Fibroblast of skin of scalp (primary cell): ENCODE measurements around the gene ATP6V0A4. TPM values are rescaled to one million over a fixed set of nuclear protein-coding genes. Genes with fewer than 3 reads are reported as not detected.
"Not testable (repeated sequence)": the region's sequence is repeated elsewhere in the genome, so short reads cannot be mapped to it uniquely, and the experiment has no call there.

ENCODE experiments used
- DNase-seq: peaks from one replicate; pipeline ENCODE4 v3.0.0-alpha.2; 2013
- polyA plus RNA-seq, 2 experiments: library from polyadenylated mRNA; unstranded; fragments of 120-200 nt; gene quantifications; one replicate each; pipeline ENCODE4 v1.2.1, GENCODE V29; 2013; ENCODE audit not compliant: insufficient read length in 2 of 2

The ATP6V0A4 gene
- not detected for polyA plus RNA-seq (2013, experiment 1 of 2; ENCODE audit: insufficient read length)
- 0.26 TPM for polyA plus RNA-seq (2013, experiment 2 of 2; ENCODE audit: insufficient read length)

DNA sequence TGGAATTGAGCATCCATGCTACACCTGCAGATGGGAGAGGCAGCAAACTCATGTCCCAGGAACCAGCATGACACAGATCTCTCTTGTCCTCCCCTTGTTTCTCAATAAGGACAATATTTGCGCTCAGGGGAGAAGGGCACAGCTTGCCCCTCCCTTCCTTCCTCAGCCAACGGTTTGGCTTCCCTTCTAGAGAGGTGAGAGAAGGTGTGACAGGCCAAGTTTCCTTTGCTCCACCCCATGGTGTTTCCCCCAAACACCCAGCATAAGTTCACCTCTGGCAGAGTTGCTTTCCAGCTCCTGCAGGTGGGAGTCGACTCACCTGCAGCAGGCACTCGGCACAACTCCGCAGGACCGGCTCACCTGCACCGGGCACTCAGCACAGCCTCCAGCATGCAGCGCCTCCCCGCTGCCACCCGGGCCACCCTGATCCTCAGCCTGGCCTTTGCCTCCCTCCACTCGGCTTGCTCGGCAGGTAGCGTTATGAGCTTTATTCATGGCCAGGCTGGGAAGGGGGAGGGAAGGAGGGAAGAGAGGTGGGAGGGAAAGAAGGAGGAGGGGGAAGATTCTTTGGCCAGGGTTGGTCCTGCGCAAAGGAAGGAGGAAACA, at the start of gene ATP6V0A4, which contains the start of gene TMEM213:
ATP6V0A4 (minus strand) TSS at position 482 of the 606 bp plus-strand sequence. CDS start 26,949 bp downstream, outside the sequence.
TMEM213 (plus strand) TSS at position 280 of the 606 bp plus-strand sequence; CDS start at position 391, 111 bp downstream.
- DNase-seq, result no peak

- DNase-seq, result no peak
Observed at GRCh38 chr7:138845711-138846110, 47.7 kb upstream of the ATP6V0A4 start.

GRCh38 chr7:138843632-138844580, 45.9 kb upstream of the ATP6V0A4 start:
- DNase-seq, result no peak

DNA sequence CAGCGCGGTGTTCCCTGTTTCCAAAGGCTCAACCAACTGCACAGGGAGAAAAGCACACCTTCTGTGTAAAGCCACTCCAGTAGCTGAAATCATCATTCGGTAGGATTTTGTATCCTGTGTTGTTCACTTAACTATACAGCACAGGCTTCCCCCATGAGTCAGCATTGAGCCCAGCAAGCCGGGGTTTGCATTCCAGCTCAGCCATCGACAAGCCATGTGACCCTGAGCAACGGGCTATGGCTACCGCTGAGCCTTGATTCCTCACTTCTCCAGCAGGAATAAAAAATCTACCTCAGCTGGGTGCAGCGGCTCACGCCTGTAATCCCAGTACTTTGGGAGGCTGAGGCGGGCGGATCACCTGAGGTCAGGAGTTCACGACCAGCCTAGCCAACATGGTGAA, 44.1 kb upstream of the ATP6V0A4 start:
- peak; percentile 43 for DNase-seq

GRCh38 chr7:138838166-138838565, 40.2 kb upstream of the ATP6V0A4 start:
- DNase-seq, result no peak

GRCh38 chr7:138837627-138838026, 39.6 kb upstream of the ATP6V0A4 start:
- DNase-seq, result no peak

GRCh38 chr7:138835087-138835486, 37.1 kb upstream of the ATP6V0A4 start:
- DNase-seq, result no peak

GRCh38 chr7:138834583-138834982, 36.6 kb upstream of the ATP6V0A4 start:
- DNase-seq, result no peak

- no peak for DNase-seq
Observed at GRCh38 chr7:138833596-138833995, 35.6 kb upstream of the ATP6V0A4 start.

GRCh38 chr7:138832966-138833365, 35.0 kb upstream of the ATP6V0A4 start:
- DNase-seq, result no peak

- no peak for DNase-seq
Observed at GRCh38 chr7:138829335-138829734, 31.3 kb upstream of the ATP6V0A4 start.

DNA sequence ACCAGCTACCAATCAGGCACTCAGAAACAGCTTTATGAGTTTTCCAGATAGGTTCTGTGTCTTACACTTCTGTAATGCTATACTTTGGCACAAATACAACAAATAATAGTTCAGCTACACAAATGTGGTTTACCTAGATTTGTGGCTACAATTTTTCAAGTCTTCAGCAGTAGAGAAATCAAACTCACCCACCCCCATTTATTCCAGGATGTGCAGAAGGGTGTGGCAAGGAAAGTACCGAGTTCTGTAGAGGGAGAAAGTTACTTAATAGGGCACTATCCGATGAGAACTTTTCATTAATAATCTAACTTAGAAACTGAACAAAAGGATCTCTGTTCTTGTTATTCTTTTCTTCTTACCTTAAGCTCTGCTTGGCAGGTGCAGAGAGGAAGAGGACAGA, 30.3 kb upstream of the ATP6V0A4 start:
- DNase-seq, result no peak

DNA sequence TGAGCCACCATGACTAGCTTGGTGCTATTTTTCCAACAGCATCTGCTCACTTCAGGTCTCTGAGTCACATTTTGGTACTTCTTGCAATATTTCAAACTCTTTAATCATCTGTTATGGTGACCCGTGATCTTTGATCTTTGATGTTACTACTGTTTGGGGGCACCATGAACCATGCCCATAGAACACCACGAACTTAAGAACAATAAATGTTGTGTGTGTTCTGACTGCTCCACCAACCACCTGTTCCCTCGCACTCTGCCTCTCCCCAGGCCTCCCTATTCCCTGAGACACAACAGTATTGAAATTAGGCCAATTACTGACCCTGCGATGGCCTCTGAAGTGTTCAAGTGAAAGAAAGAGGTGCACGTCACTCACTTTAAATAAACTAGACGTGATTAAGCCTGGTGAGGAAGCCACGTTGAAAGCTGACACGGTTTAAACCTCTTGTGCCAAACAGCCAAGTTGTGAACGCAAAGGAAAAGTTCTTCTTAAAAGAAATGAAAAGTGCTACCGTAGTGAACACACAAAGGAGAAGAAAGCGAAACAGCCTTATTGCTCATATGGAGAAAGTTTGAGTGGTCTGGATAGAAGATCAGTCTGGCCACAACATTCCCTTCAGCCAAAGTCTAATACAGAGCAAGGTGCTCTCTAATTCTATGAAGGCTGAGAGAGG, 27.2 kb upstream of the ATP6V0A4 start:
- DNase-seq, result no peak

- DNase-seq, result no peak
Observed at GRCh38 chr7:138822867-138823535, 25.0 kb upstream of the ATP6V0A4 start.

DNA sequence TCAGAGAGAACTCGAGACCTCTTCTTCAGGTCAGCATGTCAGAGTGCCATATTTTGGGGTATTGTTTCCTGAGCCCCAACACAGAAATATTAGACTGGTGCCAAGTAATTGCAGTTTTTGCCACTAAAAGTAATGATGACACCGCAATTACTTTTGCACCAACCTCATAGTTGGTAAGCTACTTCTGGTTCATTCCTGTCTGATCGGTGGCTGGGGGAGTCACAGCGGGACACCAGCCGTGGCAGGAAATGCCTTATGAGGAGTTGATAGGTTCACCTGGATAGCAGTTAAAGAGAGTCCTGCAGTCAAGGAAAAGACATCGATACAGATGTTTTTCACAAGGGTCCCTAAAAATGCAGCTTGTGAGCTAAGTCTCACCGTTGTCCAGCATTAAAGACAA, 23.9 kb upstream of the ATP6V0A4 start:
- no peak for DNase-seq

DNA sequence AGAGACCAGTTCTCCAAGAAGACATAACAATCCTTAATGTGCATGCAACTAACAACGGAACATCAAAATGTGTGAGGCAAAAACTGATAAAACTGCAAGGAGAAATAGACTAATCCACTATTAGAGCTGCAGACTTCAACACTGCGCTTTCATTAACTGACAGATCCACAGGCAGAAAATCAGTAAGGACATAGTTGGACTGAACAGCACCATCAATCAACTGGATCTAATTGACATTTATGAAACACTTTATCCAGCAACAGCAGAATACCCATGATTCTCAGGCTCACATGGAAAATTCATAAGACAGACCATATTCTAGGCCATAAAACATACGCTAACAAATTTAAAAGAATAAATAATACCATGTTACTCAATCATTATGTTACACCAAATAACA, 21.6 kb upstream of the ATP6V0A4 start:
- DNase-seq, result no peak

DNA sequence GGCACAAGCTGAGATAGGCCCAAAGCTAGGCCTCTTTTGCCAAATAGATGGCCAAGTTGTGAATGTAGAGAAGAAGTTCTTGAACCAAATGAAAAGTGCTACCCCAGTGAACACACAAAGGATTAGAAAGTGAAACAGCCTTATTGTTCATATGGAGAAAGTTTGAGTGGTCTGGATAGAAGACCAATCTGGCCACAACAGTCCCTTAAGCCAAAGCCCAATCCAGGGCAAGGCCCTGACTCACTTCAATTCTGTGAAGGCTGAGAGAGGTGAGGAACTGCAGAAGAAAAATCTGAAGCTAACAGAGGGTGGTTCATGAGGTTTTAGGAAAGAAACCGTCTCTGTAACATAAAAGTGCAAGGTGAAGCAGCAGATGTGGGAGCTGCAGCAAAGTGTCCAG, 18.7 kb upstream of the ATP6V0A4 start:
- DNase-seq, result no peak

GRCh38 chr7:138814816-138815332, 16.9 kb upstream of the ATP6V0A4 start:
- no peak for DNase-seq

DNA sequence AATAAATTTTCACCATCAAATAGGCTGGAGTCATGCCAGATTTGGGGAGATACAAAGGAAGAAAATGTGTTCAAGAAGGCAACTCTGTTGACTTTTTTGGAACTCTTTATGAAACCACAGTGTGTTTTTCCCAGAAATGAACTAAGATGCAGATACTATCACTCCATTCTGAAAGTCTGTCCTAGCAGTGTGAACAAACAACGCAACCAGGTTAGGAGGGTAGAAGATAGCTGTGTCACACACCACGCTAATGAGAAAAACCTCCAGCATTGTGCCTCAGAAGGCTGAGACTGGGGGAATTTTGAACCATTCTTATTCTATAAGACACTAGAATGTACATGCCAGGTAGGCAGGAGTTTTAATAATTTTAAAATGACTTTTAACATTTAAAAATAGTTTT, 15.9 kb upstream of the ATP6V0A4 start:
- no peak for DNase-seq

GRCh38 chr7:138811327-138811726, 13.3 kb upstream of the ATP6V0A4 start:
- not testable (repeated sequence) for DNase-seq

DNA sequence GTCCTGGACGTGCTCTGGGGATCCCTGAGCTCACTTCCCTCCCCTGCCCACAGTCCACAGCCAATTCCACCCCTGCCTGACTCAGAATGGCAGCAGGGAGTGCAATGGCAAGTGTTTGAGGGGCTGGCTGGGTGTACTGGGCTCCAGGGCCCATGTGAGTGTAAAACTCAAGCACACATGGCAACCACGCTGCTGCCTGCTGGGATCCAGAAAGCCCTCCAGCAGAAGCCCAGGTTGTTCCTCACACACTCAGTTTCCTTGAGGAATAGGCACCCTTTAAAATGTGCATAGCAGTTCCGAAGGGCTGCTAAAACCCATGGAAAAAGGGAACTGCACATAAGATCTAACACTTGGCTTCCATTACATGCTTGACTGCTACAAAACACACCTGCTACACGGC, 11.3 kb upstream of the ATP6V0A4 start:
- no peak for DNase-seq

- DNase-seq, result no peak
Observed at GRCh38 chr7:138804618-138805017, 6.6 kb upstream of the ATP6V0A4 start.
